Upper lobe of right lung (tissue), 1 donor: ENCODE measurements around the gene C6orf136. TPM values are rescaled to one million over a fixed set of nuclear protein-coding genes. Genes with fewer than 3 reads are reported as not detected.

ENCODE experiments used
- ATAC-seq: fragments of 200-7000 bp; cut with Tn5 transposase; one replicate; pipeline ENCODE4 v1.9.1; 2020; ENCODE audit warnings: mild to moderate bottlenecking, moderate library complexity
- DNase-seq: peaks from one replicate; pipeline ENCODE4 v3.0.0-alpha.2; 2020
- H3K27ac ChIP-seq: fragments of 200-600 bp; one replicate; pipeline ENCODE4 v1.8.0; 2022
- H3K27me3 ChIP-seq: fragments of 200-600 bp; one replicate; pipeline ENCODE4 v1.8.0; 2022; ENCODE audit warnings: mild to moderate bottlenecking
- H3K36me3 ChIP-seq: fragments of 200-600 bp; one replicate; pipeline ENCODE4 v1.8.0; 2022
- H3K4me1 ChIP-seq: fragments of 200-600 bp; one replicate; pipeline ENCODE4 v1.8.0; 2022
- H3K4me3 ChIP-seq: fragments of 200-600 bp; one replicate; pipeline ENCODE4 v1.8.0; 2022; ENCODE audit warnings: mild to moderate bottlenecking
- H3K9me3 ChIP-seq: fragments of 200-600 bp; one replicate; pipeline ENCODE4 v1.8.0; 2022
- intact Hi-C: fragments of 100-400 bp; cut with DNase I; formaldehyde crosslinking; loops from one replicate; pipeline ENCODE4 v1.11.0; 2022
- total RNA-seq: library from RNA; stranded (reverse); fragmentation: NEBNext Ultra II Directional; extraction: Animal tissue kit (Norgen Biotek cat#: 25700); gene quantifications from one replicate; pipeline ENCODE4 v1.2.1, GENCODE V29; 2021
- TF ChIP-seq, protein P1 (sequence below): fragments of 200-600 bp; IDR thresholded peaks from one replicate; pipeline ENCODE4 v1.8.0; 2022; ENCODE audit warnings: antibody characterized with exemption
- donor health status: DM: no; HTN: yes; CAD: no; lungs with severe emphysema.

The C6orf136 gene
- total RNA-seq, 1 donor from 2014 or later = 22.8 TPM

DNA sequence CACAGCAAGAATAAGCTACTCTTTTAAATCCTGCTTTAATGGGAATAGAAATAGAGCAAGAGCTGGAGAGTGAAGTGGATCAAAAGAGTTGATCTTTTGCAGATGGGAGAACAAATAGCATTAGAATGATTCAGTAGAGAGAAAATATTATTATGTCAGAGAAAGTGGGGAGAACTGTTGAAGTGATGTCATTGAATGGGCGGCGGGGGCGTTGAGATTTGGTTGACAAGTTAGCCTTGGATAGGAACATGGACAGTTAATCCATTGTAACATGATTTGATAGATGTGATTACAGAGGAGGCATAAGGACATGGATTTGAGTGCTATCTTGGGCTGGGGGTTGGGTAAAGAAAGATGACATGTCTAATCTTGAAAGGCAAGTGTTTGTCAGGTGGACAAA, 11.1 kb upstream of the C6orf136 start:
- DNase-seq = no peak
- Histone ChIP-seq H3K27me3 (no peaks in the 10 kb centered on the region), H3K4me1 (no peaks in the 10 kb centered on the region), H3K27ac (no peak overlapping the region), H3K36me3 (peaks cover 22% of the 10 kb centered on the region), H3K4me3 (no peak overlapping the region), H3K9me3 (no peaks in the 10 kb centered on the region)
- intact Hi-C loops = no loop called here
- TF ChIP-seq, protein P1, sequence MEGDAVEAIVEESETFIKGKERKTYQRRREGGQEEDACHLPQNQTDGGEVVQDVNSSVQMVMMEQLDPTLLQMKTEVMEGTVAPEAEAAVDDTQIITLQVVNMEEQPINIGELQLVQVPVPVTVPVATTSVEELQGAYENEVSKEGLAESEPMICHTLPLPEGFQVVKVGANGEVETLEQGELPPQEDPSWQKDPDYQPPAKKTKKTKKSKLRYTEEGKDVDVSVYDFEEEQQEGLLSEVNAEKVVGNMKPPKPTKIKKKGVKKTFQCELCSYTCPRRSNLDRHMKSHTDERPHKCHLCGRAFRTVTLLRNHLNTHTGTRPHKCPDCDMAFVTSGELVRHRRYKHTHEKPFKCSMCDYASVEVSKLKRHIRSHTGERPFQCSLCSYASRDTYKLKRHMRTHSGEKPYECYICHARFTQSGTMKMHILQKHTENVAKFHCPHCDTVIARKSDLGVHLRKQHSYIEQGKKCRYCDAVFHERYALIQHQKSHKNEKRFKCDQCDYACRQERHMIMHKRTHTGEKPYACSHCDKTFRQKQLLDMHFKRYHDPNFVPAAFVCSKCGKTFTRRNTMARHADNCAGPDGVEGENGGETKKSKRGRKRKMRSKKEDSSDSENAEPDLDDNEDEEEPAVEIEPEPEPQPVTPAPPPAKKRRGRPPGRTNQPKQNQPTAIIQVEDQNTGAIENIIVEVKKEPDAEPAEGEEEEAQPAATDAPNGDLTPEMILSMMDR = no peak
- no peak for ATAC-seq

DNA sequence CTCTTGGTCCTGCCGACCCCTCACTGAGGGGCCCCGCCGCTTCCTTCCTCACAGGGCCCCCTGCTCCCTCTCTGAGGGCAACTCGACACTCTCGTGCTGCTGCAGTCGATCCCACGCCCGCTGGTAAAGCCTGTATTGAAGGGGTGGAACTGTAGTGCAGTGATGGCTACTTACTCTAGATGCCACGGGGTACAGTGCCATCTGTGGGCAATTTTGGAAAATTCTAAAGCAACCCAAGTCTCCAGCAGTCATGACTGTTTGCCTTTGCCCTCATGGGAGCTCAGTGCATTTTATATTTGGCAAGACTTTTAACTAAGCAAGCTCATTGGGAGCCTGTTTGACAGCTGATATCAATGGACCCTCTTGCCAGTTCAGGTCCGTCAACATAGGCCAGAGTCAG, 6.5 kb upstream of the C6orf136 start:
- no peak for ATAC-seq
- no peak for DNase-seq
- Histone ChIP-seq H3K36me3 (peaks cover 31% of the 10 kb centered on the region), H3K4me3 (no peak overlapping the region), H3K4me1 (no peaks in the 10 kb centered on the region), H3K27me3 (no peaks in the 10 kb centered on the region), H3K9me3 (no peaks in the 10 kb centered on the region), H3K27ac (no peak overlapping the region)
- intact Hi-C loops = no loop called here
- TF ChIP-seq, protein P1 = no peak

DNA sequence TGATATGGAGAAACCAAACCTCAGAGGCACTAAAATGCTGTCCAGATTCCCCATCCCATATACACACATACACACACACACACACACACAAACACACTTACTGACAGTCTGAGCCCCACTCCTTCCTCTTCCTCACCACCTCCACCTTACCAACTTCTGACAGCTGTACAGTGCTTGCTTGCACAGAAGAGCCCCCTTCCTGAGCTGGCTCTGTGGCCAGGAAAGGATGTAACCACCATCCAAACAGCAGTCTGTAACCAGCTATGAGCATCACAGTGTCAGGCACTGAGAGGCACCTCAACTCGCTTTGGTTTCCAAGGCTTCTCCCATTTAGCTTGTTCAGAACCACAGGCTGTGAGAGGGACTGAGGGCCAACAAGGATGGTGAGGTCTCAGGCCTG, 5.9 kb upstream of the C6orf136 start:
- H3K36me3 ChIP-seq = peaks cover 31% of the 10 kb centered on the region
- H3K27me3 ChIP-seq = no peaks in the 10 kb centered on the region
- no peaks in the 10 kb centered on the region for H3K4me1 ChIP-seq
- DNase-seq (no peak), ATAC-seq (no peak)
- intact Hi-C loops = no loop called here
- no peak overlapping the region for H3K4me3 ChIP-seq
- no peak overlapping the region for H3K27ac ChIP-seq
- TF ChIP-seq, protein P1 = no peak
- no peaks in the 10 kb centered on the region for H3K9me3 ChIP-seq

DNA sequence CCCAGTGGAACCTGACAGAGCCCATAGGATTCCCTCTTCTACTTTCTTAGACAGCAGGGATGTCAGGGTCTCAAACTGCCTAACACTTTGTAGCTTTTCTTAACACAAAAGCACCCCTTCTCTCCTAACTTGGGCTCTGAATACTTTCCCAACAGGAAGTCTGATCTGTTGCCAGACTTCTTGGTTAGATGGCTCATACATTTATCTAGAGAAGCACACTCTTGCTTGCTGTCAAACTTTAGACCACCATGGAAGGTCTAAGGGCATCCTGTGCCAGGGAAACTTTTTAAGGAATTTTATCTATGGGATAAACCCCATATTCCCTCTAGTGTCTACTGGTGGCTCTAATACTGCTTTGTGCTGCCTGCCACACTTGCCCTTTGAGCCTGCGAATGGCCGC, 3.3 kb upstream of the C6orf136 start:
- ATAC-seq (no peak), DNase-seq (no peak)
- Histone ChIP-seq H3K27ac (no peak overlapping the region), H3K4me3 (no peak overlapping the region), H3K9me3 (no peaks in the 10 kb centered on the region), H3K4me1 (peaks cover 6% of the 10 kb centered on the region), H3K36me3 (peaks cover 31% of the 10 kb centered on the region), H3K27me3 (no peaks in the 10 kb centered on the region)
- TF ChIP-seq, protein P1 = no peak
- intact Hi-C loops = no loop called here

DNA sequence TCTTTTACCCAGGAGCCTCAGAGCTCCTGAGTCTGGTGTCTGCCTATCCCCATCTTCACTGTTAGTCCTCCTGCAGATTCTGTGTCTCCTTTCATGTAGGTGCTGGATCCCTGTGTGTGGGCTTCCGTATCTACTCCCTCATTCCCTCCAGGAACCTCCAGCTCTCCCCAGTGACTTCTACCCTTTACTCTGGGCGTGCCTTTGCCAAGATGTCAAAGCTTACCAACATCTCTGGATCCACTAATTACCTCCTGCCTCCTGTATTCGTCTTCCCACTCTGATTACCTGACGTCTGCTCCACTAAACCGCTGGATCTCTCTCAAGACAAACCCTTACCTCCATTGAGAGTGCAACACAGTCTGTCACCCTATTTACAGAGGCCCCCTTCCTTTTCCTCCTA, 2.2 kb upstream of the C6orf136 start:
- H3K27me3 ChIP-seq = no peaks in the 10 kb centered on the region

More for the DNA sequence above, 2.2 kb upstream of the C6orf136 start:
- TF ChIP-seq, protein P1 = no peak
- DNase-seq (no peak), ATAC-seq (no peak)
- Histone ChIP-seq H3K9me3 (no peaks in the 10 kb centered on the region), H3K27ac (no peak overlapping the region), H3K4me3 (no peak overlapping the region), H3K36me3 (peaks cover 31% of the 10 kb centered on the region), H3K4me1 (peaks cover 6% of the 10 kb centered on the region)
- intact Hi-C loops = no loop called here
